CD14-positive monocyte (primary cell): ENCODE measurements around the gene KNG1. TPM values are rescaled to one million over a fixed set of nuclear protein-coding genes. Genes with fewer than 3 reads are reported as not detected.

Experiments used
- DNase-seq, 3 donors: peaks; one replicate each; pipeline ENCODE4 v3.0.0-alpha.2; 2011 to 2022
- H2AFZ ChIP-seq: 2 replicates; pipeline ENCODE4 v1.6.0; 2012; ENCODE audit warnings: mild to moderate bottlenecking, low read depth, low read length, inconsistent platforms; ENCODE audit not compliant: insufficient read depth, poor library complexity, severe bottlenecking
- H3K27ac ChIP-seq, 2 donors: 1 replicate in 1 of 2; 2 replicates in 1 of 2; pipeline ENCODE4 v1.5.1; 2012 to 2013; ENCODE audit warnings: low read length in 2 of 2, control low read depth in 1 of 2, inconsistent platforms in 1 of 2, low read depth in 1 of 2, mild to moderate bottlenecking in 1 of 2
- H3K27me3 ChIP-seq, 2 donors: one replicate each; pipeline versions ENCODE4 v1.6.0 to v1.6.1; 2011 to 2013; ENCODE audit warnings: low read length in 2 of 2; ENCODE audit not compliant: control insufficient read depth in 2 of 2, insufficient read depth in 2 of 2
- H3K36me3 ChIP-seq, 2 donors: replicated peaks in 1 of 2; 1 replicate in 1 of 2; 2 replicates in 1 of 2; pipeline versions ENCODE4 v1.5.1 to v1.6.1; 2012 to 2013; ENCODE audit warnings: low read length in 2 of 2, control low read depth in 1 of 2, inconsistent platforms in 1 of 2, mild to moderate bottlenecking in 1 of 2; ENCODE audit not compliant: insufficient read depth in 2 of 2, control insufficient read depth in 1 of 2
- H3K4me1 ChIP-seq, 2 donors: 1 replicate in 1 of 2; 2 replicates in 1 of 2; pipeline versions ENCODE4 v1.5.1 to v1.6.1; 2012 to 2013; ENCODE audit warnings: low read length in 2 of 2, control low read depth in 1 of 2, inconsistent platforms in 1 of 2, mild to moderate bottlenecking in 1 of 2, moderate library complexity in 1 of 2; ENCODE audit not compliant: insufficient read depth in 2 of 2, control insufficient read depth in 1 of 2
- H3K4me2 ChIP-seq: replicated peaks from 2 replicates; pipeline ENCODE3; 2012; ENCODE audit warnings: low read length, moderate library complexity, mild to moderate bottlenecking; ENCODE audit not compliant: poor library complexity, severe bottlenecking; ENCODE audit errors: extremely low read depth
- H3K4me3 ChIP-seq, 3 experiments: fragments of 200-600 bp in 1 of 3; sonication (generic) in 1 of 3; replicated peaks in 1 of 3; 1 replicate in 2 of 3; 2 replicates in 1 of 3; pipeline ENCODE4 v1.5.1; 2011 to 2013; ENCODE audit warnings: low read length in 3 of 3, mild to moderate bottlenecking in 3 of 3, control low read depth in 2 of 3, low read depth in 2 of 3, inconsistent platforms in 1 of 3, moderate library complexity in 1 of 3
- H3K79me2 ChIP-seq: 2 replicates; pipeline ENCODE4 v1.6.0; 2012; ENCODE audit warnings: mild to moderate bottlenecking, control low read depth, inconsistent platforms, low read length, moderate library complexity; ENCODE audit not compliant: insufficient read depth
- H3K9ac ChIP-seq: 2 replicates; pipeline ENCODE4 v1.6.0; 2017; ENCODE audit warnings: low read length, mild to moderate bottlenecking; ENCODE audit not compliant: insufficient read depth, poor library complexity, severe bottlenecking
- H3K9me3 ChIP-seq, 2 donors: replicated peaks in 1 of 2; 1 replicate in 1 of 2; 2 replicates in 1 of 2; pipeline versions ENCODE4 v1.5.1 to v1.6.1; 2012 to 2013; ENCODE audit warnings: low read length in 2 of 2, control low read depth in 1 of 2; ENCODE audit not compliant: control insufficient read depth in 1 of 2, insufficient read depth in 1 of 2
- H4K20me1 ChIP-seq: 2 replicates; pipeline ENCODE4 v1.6.0; 2012; ENCODE audit warnings: mild to moderate bottlenecking, low read length, control low read depth, moderate library complexity; ENCODE audit not compliant: insufficient read depth
- H3K27ac Mint-ChIP-seq, 7 donors: one replicate each; pipeline ENCODE4 v1.8.0; 2020; ENCODE audit warnings: mild to moderate bottlenecking in 7 of 7, mixed read lengths in 7 of 7, moderate library complexity in 6 of 7, inconsistent platforms in 2 of 7
- H3K27me3 Mint-ChIP-seq, 3 donors: one replicate each; pipeline ENCODE4 v1.8.0; 2021 to 2022; ENCODE audit warnings: low read depth in 3 of 3, mild to moderate bottlenecking in 3 of 3, mixed read lengths in 3 of 3, moderate library complexity in 3 of 3, inconsistent platforms in 1 of 3
- H3K36me3 Mint-ChIP-seq, 2 donors: one replicate each; pipeline ENCODE4 v1.8.0; 2020; ENCODE audit warnings: mixed read lengths in 2 of 2, inconsistent platforms in 1 of 2, mild to moderate bottlenecking in 1 of 2
- H3K4me1 Mint-ChIP-seq: one replicate; pipeline ENCODE4 v1.8.0; 2020; ENCODE audit warnings: mild to moderate bottlenecking, mixed read lengths
- H3K4me3 Mint-ChIP-seq, 2 donors: one replicate each; pipeline ENCODE4 v1.8.0; 2020; ENCODE audit warnings: mild to moderate bottlenecking in 2 of 2, mixed read lengths in 2 of 2, moderate library complexity in 1 of 2
- H3K9me3 Mint-ChIP-seq, 7 donors: one replicate each; pipeline ENCODE4 v1.8.0; 2020 to 2022; ENCODE audit warnings: mixed read lengths in 7 of 7, mild to moderate bottlenecking in 6 of 7, moderate library complexity in 6 of 7, inconsistent platforms in 2 of 7
- WGBS: methylation state at CpG from one replicate; pipeline ENCODE4 v1.1.5; 2013; ENCODE audit warnings: missing lambda C conversion rate; ENCODE audit not compliant: insufficient coverage; 5-methylcytosine and 5-hydroxymethylcytosine counted together
- intact Hi-C, 2 donors: fragments of 100-400 bp; cut with micrococcal nuclease; formaldehyde crosslinking; loops; one replicate each; pipeline versions ENCODE4 v1.15.0 to v1.15.1; 2023
- polyA plus RNA-seq, 3 donors: library from polyadenylated mRNA; depleted of rRNA in 1 of 3; unstranded in 2 of 3; stranded (reverse) in 1 of 3; fragments of 300-500 nt in 2 of 3; fragments of >200 nt in 1 of 3; fragmentation: Illumina TruSeq in 2 of 3; gene quantifications; 1 replicate in 2 of 3; 2 replicates in 1 of 3; pipeline ENCODE4 v1.2.3, GENCODE V29; 2012 to 2021
- TF ChIP-seq, protein P1 (sequence below): fragments of 200-600 bp; IDR thresholded peaks from one replicate; pipeline ENCODE4 v1.8.0; 2022; ENCODE audit warnings: antibody characterized with exemption, mild to moderate bottlenecking

The KNG1 gene
- polyA plus RNA-seq, 3 donors, result not detected

DNA sequence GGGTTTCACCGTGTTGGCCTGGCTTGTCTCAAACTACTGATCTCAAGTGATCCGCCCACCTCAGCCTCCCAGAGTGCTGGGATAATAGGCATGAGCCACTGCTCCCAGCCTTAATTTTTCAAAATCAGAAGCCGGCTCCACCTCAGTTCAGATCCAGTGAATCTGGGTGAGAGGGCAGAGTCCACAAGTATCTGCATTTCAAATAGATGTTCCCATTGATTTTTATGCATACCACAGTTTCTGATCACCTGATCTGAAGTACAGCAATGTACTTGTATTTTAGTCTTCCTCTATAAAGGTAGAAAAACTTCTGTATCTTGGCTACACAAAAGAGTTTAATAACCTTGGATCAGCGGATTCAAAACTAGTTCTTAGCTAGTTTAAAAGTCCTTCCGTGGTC is 62.0 kb downstream of the KNG1 start:
- Histone ChIP-seq H3K79me2 (peaks cover 9% of the 10 kb centered on the region), H3K9me3 (no peaks in the 10 kb centered on the region), H3K27me3 (no peaks in the 10 kb centered on the region), H3K36me3 (no peaks in the 10 kb centered on the region), H4K20me1 (peaks cover 7% of the 10 kb centered on the region), H3K9ac (no peak overlapping the region), H3K4me1 (peaks cover 4 to 8% of the 10 kb centered on the region in 2 donors), H3K4me2 (no peak overlapping the region), H3K27ac (no peak overlapping the region), H3K4me3 (no peak overlapping the region), H2AFZ (no peak overlapping the region)
- Mint-ChIP-seq H3K9me3 (peaks cover 0 to 5% (median 1%) of the 10 kb centered on the region in 7 donors), H3K4me3 (no peak overlapping the region), H3K27me3 (peaks cover 1 to 5% (median 2%) of the 10 kb centered on the region in 3 donors), H3K36me3 (peaks cover 0 to 2% of the 10 kb centered on the region in 2 donors), H3K27ac (no peak overlapping the region), H3K4me1 (peaks cover 7% of the 10 kb centered on the region)
- no peak for DNase-seq
- intact Hi-C loops, result no loop called here
- TF ChIP-seq, protein P1, sequence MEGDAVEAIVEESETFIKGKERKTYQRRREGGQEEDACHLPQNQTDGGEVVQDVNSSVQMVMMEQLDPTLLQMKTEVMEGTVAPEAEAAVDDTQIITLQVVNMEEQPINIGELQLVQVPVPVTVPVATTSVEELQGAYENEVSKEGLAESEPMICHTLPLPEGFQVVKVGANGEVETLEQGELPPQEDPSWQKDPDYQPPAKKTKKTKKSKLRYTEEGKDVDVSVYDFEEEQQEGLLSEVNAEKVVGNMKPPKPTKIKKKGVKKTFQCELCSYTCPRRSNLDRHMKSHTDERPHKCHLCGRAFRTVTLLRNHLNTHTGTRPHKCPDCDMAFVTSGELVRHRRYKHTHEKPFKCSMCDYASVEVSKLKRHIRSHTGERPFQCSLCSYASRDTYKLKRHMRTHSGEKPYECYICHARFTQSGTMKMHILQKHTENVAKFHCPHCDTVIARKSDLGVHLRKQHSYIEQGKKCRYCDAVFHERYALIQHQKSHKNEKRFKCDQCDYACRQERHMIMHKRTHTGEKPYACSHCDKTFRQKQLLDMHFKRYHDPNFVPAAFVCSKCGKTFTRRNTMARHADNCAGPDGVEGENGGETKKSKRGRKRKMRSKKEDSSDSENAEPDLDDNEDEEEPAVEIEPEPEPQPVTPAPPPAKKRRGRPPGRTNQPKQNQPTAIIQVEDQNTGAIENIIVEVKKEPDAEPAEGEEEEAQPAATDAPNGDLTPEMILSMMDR, result no peak
- WGBS, result 100% methylated on average over 2 of the region's 5 CpGs

DNA sequence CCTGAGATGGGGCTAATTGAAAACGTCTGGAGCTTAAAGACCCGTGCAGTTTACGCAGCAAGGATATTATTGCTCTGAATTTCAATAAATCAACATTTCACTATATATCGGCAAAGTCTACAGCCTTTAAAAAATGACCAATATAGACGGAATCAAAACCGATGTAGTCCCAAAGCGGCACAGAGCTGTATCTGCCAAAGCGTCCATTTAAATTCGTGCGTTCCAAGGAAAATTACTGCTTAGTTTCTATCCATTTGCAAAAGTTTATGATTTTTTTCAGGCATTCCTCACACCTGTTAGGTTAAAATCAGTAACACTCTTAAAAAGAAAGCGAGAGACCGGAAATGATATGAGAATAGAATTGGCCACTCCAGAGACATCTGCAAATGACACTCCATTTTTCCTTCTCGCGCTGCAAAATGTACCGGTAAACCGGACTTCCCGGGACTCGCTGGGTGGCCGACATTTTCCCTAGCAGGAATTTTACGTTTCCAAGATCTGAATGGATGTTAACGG is 65.4 kb downstream of the KNG1 start:
- TF ChIP-seq, protein P1, result no peak
- Histone ChIP-seq H3K27ac (peak overlapping the region; percentile 95 to 99), H3K4me3 (peak overlapping the region; percentile 88 to 99 (median 93)), H3K9me3 (no peaks in the 10 kb centered on the region), H3K79me2 (peaks cover 43% of the 10 kb centered on the region), H3K4me1 (peaks cover 20 to 39% of the 10 kb centered on the region in 2 donors), H4K20me1 (peaks cover 41% of the 10 kb centered on the region), H2AFZ (peak overlapping the region; percentile 80), H3K9ac (peak overlapping the region; percentile 95), H3K36me3 (peaks cover 32 to 33% of the 10 kb centered on the region in 2 donors), H3K4me2 (peak overlapping the region; percentile 81), H3K27me3 (no peaks in the 10 kb centered on the region)
- H3K36me3 Mint-ChIP-seq, result peaks cover 32 to 36% of the 10 kb centered on the region in 2 donors
- intact Hi-C loops, result loop anchor here (5.0 to 10.0 kb wide), 4 partner anchors 45 to 848 kb away; partner anchors contain the start of genes DNAJB11 (in 1 of the 2), RPL39L (in 1 of the 2) and TRA2B (in 1 of the 2)
- H3K9me3 Mint-ChIP-seq, result peaks cover 0 to 5% (median 0%) of the 10 kb centered on the region in 7 donors
- H3K4me3 Mint-ChIP-seq, result peak overlapping the region; percentile 98 to 99
- peaks cover 0 to 5% (median 2%) of the 10 kb centered on the region in 3 donors for H3K27me3 Mint-ChIP-seq
- 9% methylated on average over 19 of the region's 21 CpGs for WGBS
- H3K27ac Mint-ChIP-seq, result peak overlapping the region; percentile 96 to 100 (median 99)
- H3K4me1 Mint-ChIP-seq, result peaks cover 29% of the 10 kb centered on the region
- DNase-seq, result no peak
